Panc1 (cell line): ENCODE results near the gene ELMO1. TPM values are rescaled to one million over a fixed set of nuclear protein-coding genes. Genes with fewer than 3 reads are reported as not detected.

Source experiments
- ATAC-seq: fragments of 200-7000 bp; cut with Tn5 transposase; 2 replicates; pipeline ENCODE4 v1.9.1; 2020; ENCODE audit warnings: mild to moderate bottlenecking, moderate library complexity
- BruUV-seq: library from RNA; stranded (reverse); fragments of 400-500 nt; replicated peaks from 2 replicates; lab custom pipeline; 2021; lab: Mats Ljungman, UMichigan
- CTCF ChIA-PET: fragments of 300-600 bp; sonication (Branson Sonifier 250); formaldehyde crosslinking; loops from one replicate; lab custom pipeline; 2022; ENCODE audit warnings: antibody characterized with exemption; lab: Charles Lee
- POLR2A ChIA-PET: fragments of 300-600 bp; sonication (Branson Sonifier 250); formaldehyde crosslinking; loops from one replicate; lab custom pipeline; 2022; ENCODE audit warnings: antibody characterized with exemption; lab: Charles Lee
- DNase-seq: peaks from one replicate; pipeline ENCODE4 v3.0.0-alpha.2; 2010; ENCODE audit warnings: low read depth, low spot score
- H3K27ac ChIP-seq: 2 replicates; pipeline ENCODE4 v1.5.1; 2011; ENCODE audit warnings: mild to moderate bottlenecking, low read length, inconsistent platforms
- H3K27me3 ChIP-seq: fragments of 200-500 bp; sonication (Bioruptor generic); 2 replicates; pipeline ENCODE4 v1.6.0; 2014; ENCODE audit warnings: low read length, inconsistent platforms; ENCODE audit not compliant: control insufficient read depth, insufficient read depth
- H3K36me3 ChIP-seq: fragments of 200-500 bp; sonication (Bioruptor generic); 2 replicates; pipeline ENCODE4 v1.5.1; 2014; ENCODE audit warnings: inconsistent platforms, mild to moderate bottlenecking, low read length, moderate library complexity; ENCODE audit not compliant: control insufficient read depth, insufficient read depth
- H3K4me1 ChIP-seq: 2 replicates; pipeline ENCODE4 v1.5.1; 2011; ENCODE audit warnings: inconsistent platforms, mild to moderate bottlenecking, low read length, moderate library complexity; ENCODE audit not compliant: control insufficient read depth, insufficient read depth
- H3K4me3 ChIP-seq, 2 experiments: 2 replicates each; pipeline ENCODE4 v1.5.1; 2011 to 2012; ENCODE audit warnings: low read depth in 2 of 2, low read length in 2 of 2, mild to moderate bottlenecking in 2 of 2, inconsistent platforms in 1 of 2, moderate library complexity in 1 of 2
- H3K9me3 ChIP-seq: fragments of 200-500 bp; sonication (Bioruptor generic); 2 replicates; pipeline ENCODE4 v1.5.1; 2014; ENCODE audit warnings: low read depth, mild to moderate bottlenecking, inconsistent platforms, low read length, moderate library complexity; ENCODE audit not compliant: control insufficient read depth, insufficient read depth
- CTCF ChIP-seq: fragments of 450-650 bp; IDR thresholded peaks from 2 replicates; pipeline ENCODE4 v1.5.1; 2017; ENCODE audit warnings: mild to moderate bottlenecking
- POLR2AphosphoS5 ChIP-seq: IDR thresholded peaks from 2 replicates; pipeline ENCODE4 v1.6.1; 2012; ENCODE audit warnings: mild to moderate bottlenecking, low read depth, low read length, moderate library complexity
- REST ChIP-seq, 2 experiments: IDR thresholded peaks; 2 replicates each; pipeline ENCODE4 v1.6.1; 2011 to 2012; ENCODE audit warnings: low read depth in 2 of 2, control low read depth in 1 of 2, low read length in 1 of 2, mild to moderate bottlenecking in 1 of 2, moderate library complexity in 1 of 2; ENCODE audit not compliant: insufficient read depth in 1 of 2
- SIN3A ChIP-seq: IDR thresholded peaks from 2 replicates; pipeline ENCODE4 v1.6.1; 2012; ENCODE audit warnings: low read depth, mild to moderate bottlenecking, low read length, moderate library complexity, borderline replicate concordance; ENCODE audit not compliant: insufficient read depth
- TCF7L2 ChIP-seq: IDR thresholded peaks from 2 replicates; pipeline ENCODE4 v1.6.1; 2011; ENCODE audit warnings: mild to moderate bottlenecking, low read depth, low read length, inconsistent platforms
- in situ Hi-C: cut with HindIII; loops from 2 replicates; pipeline ENCODE4 v1.10.0; 2016; ENCODE audit warnings: low sequenced_read_pairs, low pct_unique_long_range_greater_than_20kb
- intact Hi-C: fragments of 100-400 bp; cut with micrococcal nuclease; formaldehyde crosslinking; loops from one replicate; pipeline ENCODE4 v1.10.0; 2022; ENCODE audit not compliant: unreplicated experiment
- total RNA-seq: library from RNA; stranded (reverse); gene quantifications from one replicate; pipeline ENCODE4 v1.2.1, GENCODE V29; 2021; ENCODE audit not compliant: unreplicated experiment

Gene ELMO1
- total RNA-seq, 1 experiment from 2014 or later = 0.80 TPM

- no TSS peak for BruUV-seq
- ChIA-PET POLR2A (no interaction called here), CTCF (no interaction called here)
- Histone ChIP-seq H3K4me1 (no peaks in the 10 kb centered on the region), H3K27ac (no peak overlapping the region), H3K4me3 (no peak overlapping the region), H3K9me3 (peaks cover 6% of the 10 kb centered on the region; the same call in 1 of the 2 replicates), H3K27me3 (no peaks in the 10 kb centered on the region), H3K36me3 (no peaks in the 10 kb centered on the region)
- in situ Hi-C loops = no loop called here
- intact Hi-C loops = no loop called here
- no peak for DNase-seq
- no peak for ATAC-seq
- TF ChIP-seq SIN3A (no peak), TCF7L2 (no peak), REST (IDR thresholded peaks at IDR 0.05; ENCODE audit: insufficient read depth in 1 of 2, low read depth in 2 of 2, low read length in 1 of 2) (no peak), POLR2AphosphoS5 (no peak), CTCF (no peak)
Observed at GRCh38 chr7:37074370-37074769, 374.3 kb downstream of the ELMO1 start.

GRCh38 chr7:37071124-37071523 lies 377.5 kb downstream of the ELMO1 start:
- no TSS peak for BruUV-seq
- ChIA-PET CTCF (no interaction called here), POLR2A (no interaction called here)
- no peak for DNase-seq
- no peak overlapping the region for H3K4me3 ChIP-seq
- H3K27ac ChIP-seq = no peak overlapping the region
- H3K4me1 ChIP-seq = no peaks in the 10 kb centered on the region
- no peak for TF ChIP-seq REST (IDR thresholded peaks at IDR 0.05; ENCODE audit: insufficient read depth in 1 of 2, low read depth in 2 of 2, low read length in 1 of 2)
- no peak for TF ChIP-seq CTCF
- TF ChIP-seq TCF7L2 = no peak
- no peak for TF ChIP-seq SIN3A
- TF ChIP-seq POLR2AphosphoS5 = no peak
- in situ Hi-C loops = no loop called here
- intact Hi-C loops = no loop called here
- H3K27me3 ChIP-seq = no peaks in the 10 kb centered on the region
- H3K36me3 ChIP-seq = no peaks in the 10 kb centered on the region
- no peak for ATAC-seq
- H3K9me3 ChIP-seq = peaks cover 6% of the 10 kb centered on the region; the same call in 1 of the 2 replicates
